Hypothalamus (tissue), 51 donors: ENCODE results near the gene ZFPM1.

Source experiments
- DNase-seq, 51 donors: peaks; one replicate each; lab custom pipeline; 2025; lab: John Stamatoyannopoulos, UW

ZFPM1 gene

DNA sequence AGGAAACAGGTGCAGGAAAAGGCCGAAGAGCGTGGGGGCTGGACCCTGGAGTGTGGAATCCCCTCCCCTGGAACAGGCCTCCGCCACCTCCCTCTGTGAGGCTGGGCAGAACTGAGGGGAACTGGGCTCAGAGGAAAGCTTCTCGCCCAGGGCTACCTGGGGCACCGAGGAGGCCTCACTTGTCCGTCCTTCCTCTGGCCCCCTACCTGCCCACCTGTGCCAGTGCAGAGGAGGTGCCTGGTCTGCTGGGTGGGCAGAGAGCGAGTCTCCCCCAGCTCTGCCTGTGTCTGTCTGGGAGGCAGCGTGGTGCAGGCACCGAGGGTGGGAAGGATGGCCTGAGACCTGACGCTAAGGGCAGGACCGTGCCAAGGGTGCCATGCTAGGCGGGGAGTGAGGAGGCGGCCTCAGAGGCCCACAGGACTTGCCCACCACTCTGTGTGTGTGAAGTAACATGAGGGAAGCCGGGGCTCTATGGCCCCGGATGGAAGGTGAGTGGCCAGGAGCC, 42.2 kb downstream of the ZFPM1 start:
- no peak for DNase-seq

DNA sequence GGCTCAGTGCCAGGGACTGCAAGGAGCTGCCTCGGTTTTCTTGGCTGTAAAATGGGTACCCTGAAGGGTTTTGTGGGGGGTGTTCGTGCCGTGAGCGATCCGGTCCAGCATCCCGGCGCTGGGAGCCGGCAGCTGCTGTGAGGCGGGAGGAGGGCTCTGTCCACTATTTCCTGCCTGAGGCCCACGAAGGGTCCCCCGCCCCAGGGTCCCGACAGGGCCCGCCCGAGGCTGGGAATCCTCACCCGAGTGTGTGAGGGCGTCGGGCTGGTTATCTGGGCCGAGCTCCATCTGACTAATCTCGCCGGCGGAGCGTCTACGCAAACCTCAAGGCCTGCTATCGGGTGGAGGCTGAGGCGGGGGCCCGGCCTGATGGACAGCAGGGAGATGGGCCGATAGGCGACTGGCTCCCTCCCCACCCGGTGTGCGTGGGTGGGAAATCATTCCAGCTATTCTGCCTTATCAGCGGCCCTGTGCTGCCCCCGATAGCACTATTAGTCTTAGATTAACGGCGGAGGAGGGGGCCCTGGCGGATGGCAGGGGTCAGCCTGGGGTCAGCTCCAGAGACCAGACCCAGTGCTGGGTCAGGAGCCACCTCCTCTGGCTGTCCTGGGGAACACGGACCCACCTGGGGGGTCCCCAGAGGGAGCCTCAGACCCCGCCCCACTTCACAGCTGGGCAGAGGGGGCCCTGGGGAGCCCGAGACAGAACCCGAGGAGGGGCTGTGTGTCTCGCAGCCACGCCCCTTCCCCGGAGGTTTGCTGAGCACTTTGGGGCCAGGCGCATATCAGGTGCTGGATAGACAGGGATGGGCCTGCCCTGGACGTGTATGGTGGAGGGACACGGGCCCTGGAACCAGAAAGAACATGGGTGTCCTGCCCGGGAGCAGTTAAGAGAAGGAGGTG, 44.7 kb downstream of the ZFPM1 start:
- no peak for DNase-seq

DNA sequence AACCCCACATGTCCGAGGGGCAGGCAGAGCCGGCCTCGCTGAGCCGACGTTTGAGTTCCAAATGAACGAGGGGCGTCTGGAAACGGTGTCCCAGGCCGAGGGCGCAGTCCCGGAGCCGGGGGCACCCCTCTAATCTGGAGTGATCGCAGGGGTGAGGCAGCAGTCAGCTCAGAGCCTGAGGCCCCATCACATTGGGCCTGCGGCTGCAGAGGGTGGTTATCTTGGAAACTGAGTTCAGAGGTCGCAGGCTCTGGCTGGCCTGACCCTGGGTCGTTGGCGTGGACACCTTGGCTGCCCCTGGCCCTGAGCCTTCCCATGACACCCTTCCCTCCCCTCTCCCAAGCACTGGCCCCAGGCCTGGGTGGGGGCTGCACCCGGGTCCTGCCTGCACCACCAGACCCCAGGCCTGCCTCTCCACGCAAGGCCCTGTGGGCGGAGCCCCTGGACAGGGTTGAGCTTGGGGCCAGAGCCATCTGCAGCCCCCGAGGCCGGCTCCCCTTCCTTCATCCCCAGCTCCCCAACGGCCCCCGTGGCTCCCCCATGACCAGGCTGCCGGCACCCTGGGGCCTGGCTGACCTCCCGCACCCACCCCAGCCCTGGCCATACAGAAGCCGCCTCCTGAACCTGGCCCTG, 45.6 kb downstream of the ZFPM1 start:
- no peak for DNase-seq

DNA sequence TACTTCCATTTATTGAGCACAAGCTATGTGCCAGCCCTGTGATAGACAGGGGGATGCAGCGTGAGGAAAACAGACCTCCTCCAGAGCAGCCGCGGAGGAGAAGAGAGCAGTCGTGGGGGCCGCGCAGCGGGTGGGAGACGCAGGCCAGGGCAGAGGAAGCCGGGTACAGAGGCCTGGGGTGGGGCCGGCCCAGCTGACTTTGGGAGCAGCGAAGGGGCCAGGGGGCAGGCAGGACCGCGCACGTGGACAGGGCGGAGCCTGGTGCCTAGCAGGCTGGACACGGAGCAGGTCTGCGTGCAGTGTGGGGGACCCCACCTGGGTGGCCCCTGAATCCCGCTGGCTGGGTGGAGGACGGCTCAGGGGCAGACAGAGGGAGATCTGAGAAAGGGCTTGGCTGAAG, 46.2 kb downstream of the ZFPM1 start:
- DNase-seq, result no peak

DNA sequence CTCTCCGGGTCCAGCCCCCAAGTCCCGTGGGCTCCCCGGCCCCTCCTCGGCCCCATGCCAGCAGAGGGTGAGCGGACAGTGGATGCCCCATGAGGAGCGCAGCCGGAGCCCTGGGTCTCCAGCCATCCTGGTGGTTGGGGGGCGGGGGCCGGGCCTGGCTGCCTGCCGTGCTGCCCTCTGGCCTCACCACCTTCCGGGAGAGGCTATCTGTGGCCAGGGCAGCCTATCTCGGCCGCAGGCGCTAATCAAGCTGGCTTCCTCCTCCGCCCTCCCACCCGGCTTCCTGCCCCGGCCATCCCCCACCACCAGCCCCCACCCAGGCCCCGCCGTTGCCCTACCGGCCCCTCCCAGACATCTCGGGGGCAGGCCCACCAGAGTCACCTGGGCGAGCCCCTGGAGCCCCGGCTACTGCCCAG, 46.8 kb downstream of the ZFPM1 start:
- no peak for DNase-seq

DNA sequence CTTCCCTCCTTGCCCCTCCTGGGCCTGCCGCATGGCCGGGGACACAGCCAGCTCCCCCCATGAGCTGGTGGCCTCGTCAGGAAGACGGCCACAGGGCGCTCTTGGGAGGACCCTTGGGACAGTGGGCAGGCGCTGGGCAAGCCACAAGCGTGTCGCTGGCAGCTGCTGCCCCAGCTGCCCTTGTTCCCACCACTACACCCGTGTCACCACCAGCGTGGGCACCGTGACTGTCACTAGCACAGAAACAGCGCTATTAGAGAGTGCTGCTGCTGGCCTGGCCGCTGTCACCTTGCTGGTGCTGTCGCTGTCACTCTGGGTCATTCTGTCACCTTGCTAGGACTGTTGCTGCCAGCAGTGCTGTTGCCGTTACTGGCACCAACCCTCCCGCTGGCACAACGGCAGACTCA, 47.2 kb downstream of the ZFPM1 start:
- no peak for DNase-seq

DNA sequence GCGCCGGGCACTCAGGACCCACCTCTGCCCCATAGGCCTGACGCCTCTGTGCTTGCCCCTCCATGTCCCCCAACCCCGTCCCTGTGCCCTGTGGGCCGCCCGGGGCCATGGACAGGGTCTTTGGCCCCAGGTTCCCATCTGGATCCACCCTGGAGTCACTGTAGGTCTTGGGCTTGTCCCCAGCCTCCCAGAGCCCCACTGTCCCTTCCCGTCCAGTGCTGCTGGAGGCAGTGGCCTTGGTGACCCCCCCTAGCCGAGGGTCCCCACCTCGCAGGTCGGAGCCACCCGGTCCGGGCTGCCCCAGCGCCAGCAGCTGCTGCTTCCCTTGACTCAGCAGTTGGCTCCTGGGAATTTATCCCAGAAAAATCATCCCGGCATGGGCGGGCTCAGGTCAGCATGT, 49.3 kb downstream of the ZFPM1 start:
- DNase-seq, result no peak

DNA sequence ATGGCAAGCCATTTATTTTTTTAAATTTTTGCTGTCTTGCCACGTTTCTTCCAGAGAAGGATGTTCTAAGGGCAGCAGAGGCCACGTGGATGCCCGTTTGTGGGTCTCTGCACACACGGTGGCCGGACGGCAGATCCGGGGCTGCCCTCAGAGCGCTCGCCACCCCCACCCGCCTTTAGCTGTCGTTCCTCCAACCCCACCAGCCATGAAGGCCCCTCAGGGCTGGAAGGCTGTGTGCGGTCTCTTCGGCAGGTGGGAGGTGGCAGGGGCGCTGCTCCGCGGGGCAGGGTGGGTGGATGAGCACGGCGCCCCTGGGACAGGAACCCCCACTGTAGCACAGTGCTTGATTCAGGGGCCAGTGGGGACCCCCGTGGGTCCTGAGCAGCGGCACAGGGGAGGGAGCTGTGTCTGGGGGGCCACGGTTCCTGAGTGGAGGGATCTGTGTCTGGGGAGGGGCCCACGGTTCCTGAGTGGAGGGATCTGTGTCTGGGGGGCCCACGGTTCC, 49.7 kb downstream of the ZFPM1 start:
- DNase-seq, result no peak

DNA sequence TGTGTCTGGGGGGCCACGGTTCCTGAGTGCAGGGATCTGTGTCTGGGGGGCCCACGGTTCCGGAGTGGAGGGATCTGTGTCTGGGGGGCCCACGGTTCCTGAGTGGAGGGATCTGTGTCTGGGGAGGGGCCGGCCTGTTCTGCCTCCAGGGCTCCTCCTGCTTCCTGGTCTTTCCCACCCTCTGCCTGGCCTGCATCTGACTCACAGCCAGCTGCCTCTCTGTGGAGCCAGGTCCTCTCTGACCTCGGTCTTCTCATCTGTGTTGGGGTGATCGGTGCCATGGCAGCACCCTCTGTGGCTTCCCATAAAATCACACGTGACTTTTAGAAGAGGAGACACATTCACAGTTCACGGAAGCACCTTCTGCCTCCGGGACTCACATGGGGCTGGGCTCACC, 50.3 kb downstream of the ZFPM1 start:
- no peak for DNase-seq

DNA sequence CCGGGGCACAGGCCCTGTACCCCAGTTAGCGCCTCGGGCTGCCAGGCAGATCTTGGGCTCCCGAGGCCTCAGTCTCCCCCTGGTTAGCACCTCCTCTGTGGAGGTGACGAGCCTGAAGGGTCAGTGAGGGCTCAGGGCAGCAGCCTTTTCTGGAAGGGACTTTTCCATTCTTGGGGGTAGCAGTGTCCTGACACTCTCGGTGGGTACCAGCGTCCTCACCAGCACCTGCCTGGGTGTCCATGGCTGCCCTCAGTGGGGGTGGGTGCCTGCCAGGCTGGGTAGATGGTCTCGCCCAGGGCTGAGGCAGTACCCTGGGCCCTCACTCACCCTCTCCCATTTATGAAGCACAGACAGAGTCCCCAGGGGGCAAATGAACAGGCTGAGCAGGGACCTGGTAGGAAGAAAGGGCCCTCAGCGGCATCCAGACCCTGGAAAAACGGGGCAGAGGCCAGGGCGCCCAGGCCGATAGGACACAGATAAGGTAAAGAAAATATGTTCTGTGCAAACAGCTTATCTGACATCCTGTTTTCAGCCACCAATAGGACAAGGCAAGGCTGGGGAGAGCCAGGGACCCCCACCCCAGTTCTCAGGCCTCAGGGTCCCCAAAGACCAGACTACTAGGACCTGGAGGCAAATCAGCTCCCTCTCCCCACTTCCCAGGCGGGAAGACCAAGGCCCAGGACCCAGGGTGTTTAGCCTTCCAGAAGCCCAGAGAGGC, 50.9 kb downstream of the ZFPM1 start:
- DNase-seq, result no peak

DNA sequence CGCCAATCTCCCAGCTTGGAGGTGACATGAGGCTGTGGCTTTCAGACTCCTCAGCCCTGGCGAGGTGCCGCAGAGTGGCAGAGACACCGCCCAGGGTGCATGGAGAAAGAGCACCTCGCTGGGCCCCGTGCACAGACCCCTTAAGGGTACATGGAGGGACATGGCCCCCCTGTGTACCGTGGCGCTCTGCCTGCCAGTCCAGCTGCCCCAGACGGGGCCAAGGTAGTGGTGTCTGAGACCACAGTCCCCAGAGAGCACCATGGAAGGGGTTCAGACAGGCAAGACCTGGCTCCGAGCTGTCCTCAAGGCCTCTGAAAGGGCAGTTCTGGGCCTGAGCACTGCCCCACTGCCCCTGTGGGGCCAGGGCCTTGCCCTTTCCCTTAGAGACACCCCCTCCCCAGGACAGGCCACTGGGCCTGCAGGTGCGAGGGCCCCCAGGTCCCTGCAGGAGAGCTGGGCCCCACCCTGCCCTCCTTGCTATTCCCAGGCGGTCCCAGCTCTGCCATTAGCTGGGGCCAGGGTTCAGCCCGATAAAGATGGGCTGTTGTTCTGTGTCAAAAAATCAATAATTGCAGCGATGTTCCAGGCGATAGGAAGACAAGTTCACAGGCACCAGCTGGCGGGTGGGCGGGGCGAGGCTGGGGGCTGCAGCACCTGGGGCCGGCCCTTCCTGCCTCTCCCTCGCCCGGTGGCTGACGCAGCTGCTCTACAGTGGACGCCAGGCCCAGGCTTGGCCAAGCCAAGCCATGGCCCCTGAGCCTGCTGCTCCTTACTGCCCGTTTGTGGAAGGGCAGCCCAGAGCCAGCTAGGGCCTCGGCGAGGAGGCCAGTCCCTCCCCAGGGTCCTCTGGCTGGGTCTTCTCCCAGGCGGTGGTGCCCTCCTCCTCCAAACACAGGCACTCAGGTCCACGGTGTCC, 51.7 kb downstream of the ZFPM1 start:
- DNase-seq, result no peak

DNA sequence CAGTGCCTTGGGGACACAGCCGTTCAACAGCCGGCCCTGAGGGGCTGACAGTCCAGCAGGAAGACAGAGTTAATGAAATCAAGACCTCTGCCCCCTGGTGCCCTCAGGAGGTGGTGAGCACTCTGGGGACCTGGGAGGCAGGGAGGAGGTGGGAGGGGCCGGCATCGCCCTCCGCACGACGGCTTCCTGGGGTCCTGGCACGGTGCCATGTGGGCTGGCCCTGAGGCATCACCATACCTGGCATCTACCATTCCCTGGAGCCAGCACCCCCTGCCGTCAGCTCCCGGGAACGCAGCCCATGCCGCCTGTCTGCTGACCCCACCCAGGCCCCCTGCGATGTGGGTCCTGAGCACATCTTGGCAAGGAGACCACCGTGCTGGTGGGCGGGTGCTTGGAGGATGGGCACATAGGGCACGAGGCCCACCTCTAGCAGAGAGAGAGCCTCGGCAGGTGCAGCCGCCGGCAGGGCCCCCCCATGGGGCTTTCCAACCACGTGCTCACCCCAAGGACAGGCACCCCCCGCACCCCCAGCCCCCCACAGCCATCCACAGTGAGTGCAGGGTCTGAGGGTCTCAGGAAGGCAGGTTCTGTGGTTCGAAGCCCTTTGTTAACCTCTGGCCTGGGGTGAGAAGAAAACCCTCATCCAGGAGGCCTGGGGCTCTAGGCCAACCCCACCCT, 52.5 kb downstream of the ZFPM1 start:
- peak in 1 of 51 donors; percentile 12 for DNase-seq

DNA sequence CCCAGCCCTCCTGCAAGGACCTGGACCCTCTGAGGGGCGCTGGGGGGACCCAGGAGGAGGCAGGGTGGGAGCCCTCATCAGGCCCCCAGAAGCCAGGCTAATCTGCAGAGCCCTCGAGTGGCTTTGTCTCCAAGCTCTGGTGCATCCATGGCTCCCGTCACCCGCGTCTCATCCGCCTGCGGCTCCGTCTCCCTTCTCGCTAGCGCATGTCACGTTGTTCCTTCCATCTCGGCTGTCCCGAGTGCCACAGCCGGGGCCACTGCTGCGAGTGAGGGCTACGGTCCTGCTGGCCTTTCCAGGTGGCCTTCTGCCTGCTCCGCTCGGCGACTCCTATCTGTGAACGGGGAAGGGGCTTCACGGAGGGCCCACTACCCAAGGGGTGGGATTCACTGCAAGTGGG, 53.6 kb downstream of the ZFPM1 start:
- no peak for DNase-seq

DNA sequence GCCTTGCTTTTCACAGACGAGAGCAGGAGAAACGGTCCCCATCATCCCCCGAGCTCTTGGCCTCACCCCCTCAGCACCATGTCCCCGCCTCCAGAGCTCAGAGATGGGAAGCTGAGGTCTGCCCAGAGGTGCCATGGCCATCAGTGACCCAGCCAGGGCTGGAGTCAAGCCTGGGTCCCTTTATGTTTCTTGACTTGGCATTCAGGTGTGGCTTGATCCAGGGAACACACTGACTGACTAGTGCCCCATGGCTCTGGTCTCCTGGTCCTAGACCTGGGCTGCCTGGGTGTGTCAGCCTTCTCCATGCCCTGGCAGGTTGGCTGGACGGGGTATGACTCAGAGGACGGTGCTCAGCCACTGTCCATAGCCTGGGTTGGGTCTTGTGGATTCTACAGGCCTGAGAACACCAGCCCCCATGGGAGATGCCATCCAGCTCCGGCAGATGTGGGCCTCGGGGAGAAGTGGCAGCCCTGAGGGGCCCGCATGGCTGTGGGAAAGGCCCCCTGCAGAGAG, 54.2 kb downstream of the ZFPM1 start:
- no peak for DNase-seq

DNA sequence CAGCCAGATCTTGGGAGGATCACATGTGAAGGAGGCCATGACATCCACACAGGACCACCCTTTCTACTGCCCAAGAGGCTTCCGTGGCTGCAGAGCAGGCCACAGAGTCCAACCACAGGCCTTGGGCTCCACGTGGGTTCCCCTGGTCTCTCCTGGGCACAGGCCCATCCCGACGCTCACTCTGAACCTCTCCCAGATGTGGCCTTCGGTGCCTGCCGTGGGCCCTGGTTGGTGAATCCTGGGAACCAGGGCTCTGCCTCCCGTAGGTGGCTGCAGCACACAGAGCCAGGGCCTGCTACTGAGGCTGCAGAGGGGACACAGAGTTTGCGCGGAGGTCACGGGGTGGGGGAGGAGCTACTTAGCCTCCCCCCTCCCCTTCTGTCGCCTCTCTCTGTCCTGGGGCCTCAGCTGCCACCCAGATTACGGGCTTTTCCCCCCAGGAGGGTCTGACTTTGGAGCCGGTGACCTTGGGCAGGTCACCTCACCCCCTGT, 55.3 kb downstream of the ZFPM1 start:
- DNase-seq, result no peak

DNA sequence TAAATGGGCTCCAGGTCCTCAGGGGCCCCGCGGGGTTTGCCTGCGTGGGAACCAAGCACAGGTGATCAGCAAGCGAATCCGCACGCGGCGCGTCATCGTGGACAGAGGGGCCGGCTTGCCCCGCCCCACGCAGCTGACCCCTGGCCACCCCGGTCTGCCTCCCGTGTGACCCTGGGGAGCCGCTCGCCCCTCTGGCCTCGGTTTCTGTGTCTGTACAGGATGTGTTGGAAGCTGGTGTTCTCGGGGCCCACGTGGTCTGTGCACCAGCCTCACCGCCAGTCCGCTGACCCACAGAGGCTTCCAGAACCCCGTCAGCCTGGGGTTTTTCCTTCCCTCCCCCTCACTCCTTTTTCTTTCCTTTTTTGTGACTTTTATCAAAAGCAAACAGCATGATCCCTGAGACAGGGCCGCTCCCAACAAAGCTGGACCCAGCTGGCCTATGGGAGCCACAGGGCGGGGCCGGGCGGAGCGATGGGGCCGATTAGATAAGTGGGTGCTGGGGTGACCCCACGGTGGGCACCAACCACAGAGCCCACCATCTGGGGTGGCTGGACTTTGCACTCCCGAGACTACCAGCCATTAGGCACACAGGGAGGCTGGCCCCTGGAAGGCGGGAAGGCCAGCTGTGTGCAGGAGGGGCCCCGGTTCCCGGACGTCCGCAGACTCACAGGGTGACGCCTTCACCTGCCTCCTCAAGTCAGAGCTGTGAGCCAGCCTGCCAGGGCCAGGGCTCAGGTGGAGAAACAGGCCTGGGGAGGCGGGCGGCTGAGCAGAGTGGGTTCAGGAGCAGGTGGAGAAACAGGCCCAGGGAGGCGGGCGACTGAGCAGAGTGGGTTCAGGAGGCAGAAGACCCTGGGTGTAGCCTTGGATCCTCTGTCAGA, 56.0 kb downstream of the ZFPM1 start:
- DNase-seq, result no peak

DNA sequence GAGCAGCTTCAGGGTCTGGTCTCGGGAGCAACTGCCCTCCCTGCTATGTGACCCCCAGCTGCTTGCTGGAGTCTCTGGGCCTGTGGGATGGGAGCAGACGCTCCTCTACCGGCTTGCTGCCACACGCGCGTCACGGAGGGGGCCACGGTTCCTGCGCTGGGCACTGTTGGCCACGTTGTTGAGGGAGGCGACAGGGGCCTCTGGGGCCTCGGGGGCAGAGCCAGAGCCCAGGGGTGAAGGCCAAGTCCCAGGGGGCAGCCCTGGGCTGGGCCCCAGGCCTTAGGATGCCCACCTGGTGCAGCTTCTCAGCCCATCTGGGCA, 56.6 kb downstream of the ZFPM1 start:
- DNase-seq, result no peak
